Neural progenitor cell (in vitro differentiated cells): ENCODE data around the gene TK2.

Experiments used
- CTCF ChIP-seq: fragments of 200-600 bp; sonication (generic); IDR thresholded peaks from 2 replicates; pipeline ENCODE4 v1.5.1; 2017; ENCODE audit warnings: antibody characterized with exemption, mild to moderate bottlenecking
- EZH2 ChIP-seq: fragments of 200-600 bp; sonication (generic); IDR thresholded peaks from 2 replicates; pipeline ENCODE4 v1.6.1; 2017; ENCODE audit warnings: antibody characterized with exemption, mild to moderate bottlenecking, moderate library complexity
- EZH2phosphoT487 ChIP-seq: fragments of 200-600 bp; sonication (generic); IDR thresholded peaks from 2 replicates; pipeline ENCODE4 v1.6.1; 2017; ENCODE audit warnings: antibody characterized with exemption

- TF ChIP-seq EZH2, result no peak
- TF ChIP-seq CTCF, result no peak
- TF ChIP-seq EZH2phosphoT487, result no peak
These were observed 41.5 kb downstream of the TK2 start for GRCh38 chr16:66508248-66508913.
